Kidney (tissue), 14 donors: Measurements from ENCODE around the gene PRDM1. TPM values are rescaled to one million over a fixed set of nuclear protein-coding genes. Genes with fewer than 3 reads are reported as not detected.

Experiments
- DNase-seq, 5 donors: peaks; one replicate each; pipeline ENCODE4 v3.0.0-alpha.2; 2013 to 2020
- FAIRE-seq: peaks from 2 replicates; lab custom pipeline; 2012; peaks lifted over from hg19 to GRCh38; lab: Jason Lieb, UNC
- H3K27ac ChIP-seq, 2 donors: one replicate each; pipeline ENCODE4 v1.7.0; 2013; ENCODE audit warnings: low read depth in 2 of 2, low read length in 2 of 2, inconsistent platforms in 1 of 2
- H3K27me3 ChIP-seq: one replicate; pipeline ENCODE4 v1.7.1; 2013; ENCODE audit warnings: low read length, inconsistent platforms; ENCODE audit not compliant: control insufficient read depth, insufficient read depth
- H3K36me3 ChIP-seq, 3 donors: one replicate each; pipeline versions ENCODE4 v1.7.0 to v1.7.1; 2013; ENCODE audit warnings: low read length in 3 of 3, control low read depth in 1 of 3, inconsistent platforms in 1 of 3; ENCODE audit not compliant: insufficient read depth in 3 of 3, control insufficient read depth in 2 of 3
- H3K4me1 ChIP-seq, 3 donors: one replicate each; pipeline versions ENCODE4 v1.7.0 to v1.7.1; 2013; ENCODE audit warnings: low read length in 3 of 3, inconsistent platforms in 1 of 3, low read depth in 1 of 3; ENCODE audit not compliant: control insufficient read depth in 2 of 3, insufficient read depth in 2 of 3
- H3K4me3 ChIP-seq, 3 donors: one replicate each; pipeline versions ENCODE4 v1.7.0 to v1.8.1; 2013; ENCODE audit warnings: low read length in 3 of 3, control low read depth in 1 of 3, inconsistent platforms in 1 of 3
- H3K9ac ChIP-seq, 3 donors: one replicate each; pipeline versions ENCODE4 v1.7.0 to v1.7.1; 2013; ENCODE audit warnings: low read length in 3 of 3, control low read depth in 1 of 3, inconsistent platforms in 1 of 3
- H3K9me3 ChIP-seq, 3 donors: one replicate each; pipeline versions ENCODE4 v1.7.0 to v1.7.1; 2013; ENCODE audit warnings: low read length in 3 of 3, control low read depth in 1 of 3, inconsistent platforms in 1 of 3; ENCODE audit not compliant: control insufficient read depth in 2 of 3, insufficient read depth in 1 of 3
- intact Hi-C: fragments of 100-400 bp; cut with DNase I; formaldehyde crosslinking; loops from one replicate; pipeline ENCODE4 v1.11.1; 2022
- polyA plus RNA-seq: library from polyadenylated mRNA; stranded (reverse); fragments of 350-450 nt; fragmentation: Illumina TruSeq; extraction: RNeasy Lipid Tissue Mini Kit (QIAGEN cat#74804); gene quantifications from one replicate; pipeline ENCODE4 v1.2.3, GENCODE V29; 2014; ENCODE audit warnings: low read depth, low replicate concordance; ENCODE audit not compliant: insufficient read depth
- total RNA-seq: library from RNA; stranded (reverse); fragmentation: NEBNext Ultra II Directional; extraction: Animal tissue kit (Norgen Biotek cat#: 25700); gene quantifications from one replicate; pipeline ENCODE4 v1.2.1, GENCODE V29; 2021
- TF ChIP-seq, protein P1 (sequence below): IDR thresholded peaks from 3 replicates; pipeline ENCODE4 v1.5.1; 2012; ENCODE audit warnings: mild to moderate bottlenecking, moderate library complexity, borderline replicate concordance; ENCODE audit not compliant: insufficient read depth; ENCODE audit errors: extremely low read depth
- donor health status: control.
- donor health status: control.
- donor health status: control.
- donor health status: control.
- donor health status: control.
- donor health status: DM: yes; HTN: yes; CAD: no.
- donor health status: Normal renal cell carcinoma (clear cell type).

The PRDM1 gene
- total and polyA plus RNA-seq, 2 donors from 2014 or later, result 0.86 to 23.0 TPM

DNA sequence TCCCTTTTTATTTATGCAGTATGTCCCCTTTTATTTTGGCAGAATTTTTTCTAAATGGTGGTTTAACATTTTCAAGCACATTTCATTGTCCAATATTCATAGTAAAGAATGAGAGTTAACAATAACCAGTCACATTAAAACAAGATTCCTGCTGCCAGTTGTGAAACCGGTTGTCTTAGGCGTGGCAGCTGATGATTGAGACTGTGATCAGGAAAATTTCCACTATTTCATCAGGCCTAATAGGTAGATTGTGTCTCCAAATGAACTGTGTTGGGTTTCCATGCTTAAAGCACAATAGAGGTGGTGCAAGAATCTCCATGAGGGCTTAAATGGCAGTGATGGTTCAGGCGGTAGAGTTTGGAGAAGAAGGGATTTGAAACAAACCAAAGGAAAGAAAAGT is 15.3 kb downstream of the PRDM1 start:
- DNase-seq, result no peak
- no peak overlapping the region for H3K9ac ChIP-seq
- TF ChIP-seq, protein P1, sequence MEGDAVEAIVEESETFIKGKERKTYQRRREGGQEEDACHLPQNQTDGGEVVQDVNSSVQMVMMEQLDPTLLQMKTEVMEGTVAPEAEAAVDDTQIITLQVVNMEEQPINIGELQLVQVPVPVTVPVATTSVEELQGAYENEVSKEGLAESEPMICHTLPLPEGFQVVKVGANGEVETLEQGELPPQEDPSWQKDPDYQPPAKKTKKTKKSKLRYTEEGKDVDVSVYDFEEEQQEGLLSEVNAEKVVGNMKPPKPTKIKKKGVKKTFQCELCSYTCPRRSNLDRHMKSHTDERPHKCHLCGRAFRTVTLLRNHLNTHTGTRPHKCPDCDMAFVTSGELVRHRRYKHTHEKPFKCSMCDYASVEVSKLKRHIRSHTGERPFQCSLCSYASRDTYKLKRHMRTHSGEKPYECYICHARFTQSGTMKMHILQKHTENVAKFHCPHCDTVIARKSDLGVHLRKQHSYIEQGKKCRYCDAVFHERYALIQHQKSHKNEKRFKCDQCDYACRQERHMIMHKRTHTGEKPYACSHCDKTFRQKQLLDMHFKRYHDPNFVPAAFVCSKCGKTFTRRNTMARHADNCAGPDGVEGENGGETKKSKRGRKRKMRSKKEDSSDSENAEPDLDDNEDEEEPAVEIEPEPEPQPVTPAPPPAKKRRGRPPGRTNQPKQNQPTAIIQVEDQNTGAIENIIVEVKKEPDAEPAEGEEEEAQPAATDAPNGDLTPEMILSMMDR, result no peak
- no peak for FAIRE-seq
- H3K36me3 ChIP-seq, result no peaks in the 10 kb centered on the region
- H3K4me1 ChIP-seq, result peaks cover 0 to 5% (median 0%) of the 10 kb centered on the region in 3 donors
- intact Hi-C loops, result no loop called here
- H3K27me3 ChIP-seq, result no peaks in the 10 kb centered on the region
- peaks cover 0 to 2% (median 0%) of the 10 kb centered on the region in 3 donors for H3K9me3 ChIP-seq
- H3K27ac ChIP-seq, result no peak overlapping the region
- H3K4me3 ChIP-seq, result no peak overlapping the region

DNA sequence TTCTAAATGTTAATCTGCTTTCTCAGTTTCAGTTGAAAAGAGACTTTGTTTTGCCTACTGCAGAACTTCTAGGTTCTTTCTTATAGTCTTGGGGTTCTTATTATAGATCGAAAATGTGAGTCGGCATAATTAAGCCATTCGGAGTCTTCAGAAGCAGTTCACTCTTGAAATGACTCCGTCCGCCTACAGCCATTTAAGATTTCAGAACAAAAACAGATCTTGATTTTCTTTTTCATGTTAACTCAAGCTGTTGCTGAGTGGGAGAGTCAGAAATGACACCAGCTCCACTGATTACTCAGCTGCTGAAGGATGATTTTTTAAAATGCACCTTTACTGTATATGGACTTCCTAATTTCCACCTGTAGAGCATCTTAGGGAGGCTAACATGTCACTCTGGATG is 15.9 kb downstream of the PRDM1 start:
- peaks cover 0 to 2% (median 0%) of the 10 kb centered on the region in 3 donors for H3K9me3 ChIP-seq
- no peak overlapping the region for H3K27ac ChIP-seq
- no peak overlapping the region for H3K9ac ChIP-seq
- H3K27me3 ChIP-seq, result no peaks in the 10 kb centered on the region
- FAIRE-seq, result no peak
- intact Hi-C loops, result no loop called here
- TF ChIP-seq, protein P1, result no peak
- H3K4me3 ChIP-seq, result no peak overlapping the region
- no peaks in the 10 kb centered on the region for H3K36me3 ChIP-seq
- DNase-seq, result no peak
- peaks cover 0 to 5% (median 0%) of the 10 kb centered on the region in 3 donors for H3K4me1 ChIP-seq

DNA sequence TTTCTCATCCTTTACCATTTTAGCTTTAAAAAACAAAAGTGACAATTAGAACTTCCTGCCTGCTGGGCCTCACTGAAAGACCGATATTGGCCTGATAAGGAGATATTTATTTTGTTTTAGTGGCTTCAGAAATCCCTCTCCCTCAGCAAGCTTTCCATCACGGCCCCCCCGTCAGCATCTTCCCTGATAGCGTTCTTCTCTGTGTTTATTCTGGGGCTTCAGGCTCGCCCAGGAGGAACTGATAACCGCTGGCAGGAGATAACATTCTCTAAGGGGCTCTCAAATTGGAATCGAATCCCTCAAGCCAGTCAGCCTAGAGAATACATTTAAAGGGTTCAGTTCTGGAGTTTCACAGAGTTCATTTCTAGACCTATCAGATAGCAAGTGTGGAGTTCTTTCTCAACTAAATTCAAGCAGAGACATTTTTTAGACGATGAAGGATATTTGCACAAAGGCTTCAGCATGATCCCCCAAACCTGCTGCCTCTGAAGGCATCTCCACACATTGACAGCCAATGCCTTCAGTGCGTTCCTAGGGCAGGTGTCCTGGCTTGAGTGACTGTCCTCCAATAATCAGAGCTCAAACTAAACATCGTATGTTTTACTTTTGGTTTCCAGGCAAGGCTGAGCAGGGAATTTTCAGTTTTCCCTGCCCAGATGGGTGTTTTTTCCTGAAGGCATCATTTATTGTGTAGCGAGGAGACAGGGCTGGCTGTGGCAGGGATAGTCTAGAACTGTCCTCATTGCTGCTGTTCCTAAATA is 17.0 kb downstream of the PRDM1 start:
- peaks cover 0 to 5% (median 0%) of the 10 kb centered on the region in 3 donors for H3K4me1 ChIP-seq
- H3K9me3 ChIP-seq, result peaks cover 0 to 2% (median 0%) of the 10 kb centered on the region in 3 donors
- peak overlapping the region in 2 of 3 donors; percentile 4 to 12 for H3K4me3 ChIP-seq
- H3K9ac ChIP-seq, result no peak overlapping the region
- intact Hi-C loops, result no loop called here
- H3K27me3 ChIP-seq, result no peaks in the 10 kb centered on the region
- DNase-seq (no peak), FAIRE-seq (no peak)
- H3K27ac ChIP-seq, result peak overlapping the region in 1 of 2 donors; percentile 13
- TF ChIP-seq, protein P1, result no peak
- no peaks in the 10 kb centered on the region for H3K36me3 ChIP-seq
